Tongue (tissue), 2 donors: Measurements from ENCODE around the gene PSMD14. TPM values are rescaled to one million over a fixed set of nuclear protein-coding genes. Genes with fewer than 3 reads are reported as not detected.
"Not testable (repeated sequence)": the region's sequence is repeated elsewhere in the genome, so short reads cannot be mapped to it uniquely, and the experiment has no call there.

Source experiments
- DNase-seq: peaks from one replicate; pipeline ENCODE4 v3.0.0-alpha.2; 2015
- total RNA-seq: library from RNA; depleted of rRNA; stranded (reverse); fragments of >200 nt; gene quantifications from one replicate; pipeline ENCODE4 v1.2.3, GENCODE V29; 2014

PSMD14 gene
- total RNA-seq, 1 donor from 2014 or later, result 47.3 TPM

GRCh38 chr2:161337247-161337646 lies 29.0 kb downstream of the PSMD14 start:
- DNase-seq, result no peak

DNA sequence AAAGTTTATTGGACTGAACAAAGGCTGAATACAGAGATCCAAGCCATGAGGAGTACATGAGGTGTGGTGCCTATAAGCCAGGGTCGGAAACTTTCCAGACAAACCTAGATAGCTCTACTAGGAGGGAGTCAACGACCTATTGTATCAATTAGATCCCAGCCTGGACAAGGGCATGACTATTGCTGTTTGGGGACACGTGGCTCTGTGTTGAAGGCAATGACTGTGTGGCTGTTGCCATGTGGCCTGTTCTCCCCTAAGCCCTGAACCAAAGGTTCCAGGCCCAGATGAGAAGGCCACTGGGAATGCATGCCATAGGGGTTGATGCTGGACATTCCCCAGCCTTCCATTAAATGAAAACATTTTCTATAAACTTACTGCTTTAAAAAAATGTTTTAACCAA lies 31.3 kb downstream of the PSMD14 start:
- DNase-seq, result not testable (repeated sequence)

DNA sequence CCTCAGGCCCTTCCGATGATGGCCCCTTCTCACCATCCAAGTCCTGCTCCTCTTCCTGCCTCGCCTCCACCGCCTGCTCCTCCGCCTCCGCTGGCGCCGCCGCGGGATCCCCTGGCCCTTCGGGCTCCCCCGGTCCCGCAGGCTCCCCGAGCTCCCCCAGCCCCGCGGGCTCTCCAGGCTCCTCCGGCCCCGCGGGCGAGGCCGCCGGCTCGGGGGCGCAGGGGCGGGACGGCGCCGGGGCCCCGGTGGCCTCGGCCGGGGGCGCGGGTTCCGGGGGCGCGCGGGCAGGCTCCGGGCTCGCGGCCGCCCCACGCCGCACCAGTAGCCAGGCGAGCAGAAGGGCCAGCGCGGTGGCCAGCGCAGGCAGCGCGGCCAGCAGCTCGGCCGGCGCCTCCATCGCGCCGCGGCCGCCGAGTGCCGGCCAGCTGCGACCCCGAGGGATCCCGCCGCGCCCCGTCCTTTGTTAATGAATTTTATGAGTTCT lies 32.7 kb downstream of the PSMD14 start:
- DNase-seq, result not testable (repeated sequence)

DNA sequence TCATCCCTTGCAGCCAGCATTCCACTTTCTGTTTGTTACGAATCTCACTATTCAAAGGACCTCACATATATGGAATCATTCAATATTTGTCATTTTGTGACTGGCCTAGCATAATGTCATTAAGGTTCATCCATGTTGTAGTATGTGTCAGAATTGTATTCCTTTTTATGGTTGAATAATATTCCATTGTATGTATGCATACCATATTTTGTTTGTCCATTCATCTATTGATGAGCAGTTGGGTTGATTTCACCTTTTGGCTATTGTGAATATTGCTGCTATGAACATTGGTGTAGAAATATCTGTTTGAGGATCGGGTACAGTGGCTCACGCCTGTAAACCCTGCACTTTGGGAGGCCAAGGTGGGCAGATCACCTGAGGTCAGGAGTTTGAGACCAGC lies 35.0 kb downstream of the PSMD14 start:
- no peak for DNase-seq

DNA sequence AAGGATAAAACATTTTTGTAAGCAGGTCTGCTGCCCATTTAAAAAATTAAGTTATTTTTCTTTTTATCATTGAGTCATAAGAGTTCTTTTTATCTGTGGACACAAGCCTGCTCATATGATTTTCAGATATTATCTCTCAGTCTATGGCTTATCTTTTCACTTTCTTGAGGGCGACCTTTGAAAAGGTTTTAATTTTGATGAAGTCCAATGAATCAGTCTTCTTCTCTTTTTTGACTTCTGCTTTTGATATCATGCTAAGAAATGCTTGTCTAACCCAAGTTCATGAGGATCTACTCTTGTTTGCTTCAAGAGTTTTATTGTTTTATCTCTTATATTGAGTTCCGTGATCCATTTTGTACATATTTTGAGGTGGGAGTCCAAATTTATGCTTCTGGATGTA lies 36.5 kb downstream of the PSMD14 start:
- DNase-seq, result no peak

- DNase-seq, result no peak
Observed at GRCh38 chr2:161351678-161352077, 43.5 kb downstream of the PSMD14 start.

- no peak for DNase-seq
Observed at GRCh38 chr2:161352719-161353118, 44.5 kb downstream of the PSMD14 start.

DNA sequence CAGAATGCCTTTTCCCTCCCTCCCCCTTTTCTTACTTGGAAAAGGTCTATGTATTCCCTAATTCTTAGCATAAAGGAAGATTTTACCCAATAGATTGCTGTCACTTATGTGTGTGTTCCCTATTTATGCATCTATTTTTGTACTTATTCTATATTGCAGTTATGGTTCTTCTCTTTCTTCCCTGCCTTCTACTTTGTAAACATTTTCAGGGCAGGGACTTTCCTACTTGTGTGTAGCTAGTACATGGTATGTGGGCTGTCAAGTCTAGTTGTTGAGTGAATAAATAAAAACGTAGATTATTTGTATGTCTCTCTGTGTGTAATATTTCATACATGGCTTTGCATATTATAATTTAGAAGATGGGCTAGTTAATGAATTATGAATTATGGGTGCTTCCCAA lies 45.3 kb downstream of the PSMD14 start:
- DNase-seq, result no peak

GRCh38 chr2:161354106-161354505 lies 45.9 kb downstream of the PSMD14 start:
- DNase-seq, result no peak

GRCh38 chr2:161355106-161355505 lies 46.9 kb downstream of the PSMD14 start:
- no peak for DNase-seq

GRCh38 chr2:161355983-161356382 lies 47.8 kb downstream of the PSMD14 start:
- no peak for DNase-seq

DNA sequence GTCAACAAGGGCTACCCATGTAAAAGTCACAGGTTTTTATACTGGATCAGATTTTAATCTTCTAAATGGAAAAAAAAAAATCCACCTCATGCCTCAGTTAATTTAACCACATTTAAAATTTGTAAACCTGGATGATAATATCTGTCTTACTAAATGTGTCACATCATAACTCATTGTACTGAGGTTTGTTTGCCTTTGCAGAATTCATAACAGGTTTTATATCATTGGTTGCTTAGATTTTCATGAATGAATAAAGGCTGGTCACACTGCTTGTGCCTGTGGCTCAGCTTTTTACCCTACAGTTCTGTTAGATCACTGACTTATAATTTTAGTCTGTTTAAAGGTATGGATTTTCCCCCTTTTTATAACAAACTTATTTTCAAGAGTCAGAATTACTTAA lies 48.9 kb downstream of the PSMD14 start:
- DNase-seq, result no peak

- no peak for DNase-seq
Observed at GRCh38 chr2:161358838-161359237, 50.6 kb downstream of the PSMD14 start.

DNA sequence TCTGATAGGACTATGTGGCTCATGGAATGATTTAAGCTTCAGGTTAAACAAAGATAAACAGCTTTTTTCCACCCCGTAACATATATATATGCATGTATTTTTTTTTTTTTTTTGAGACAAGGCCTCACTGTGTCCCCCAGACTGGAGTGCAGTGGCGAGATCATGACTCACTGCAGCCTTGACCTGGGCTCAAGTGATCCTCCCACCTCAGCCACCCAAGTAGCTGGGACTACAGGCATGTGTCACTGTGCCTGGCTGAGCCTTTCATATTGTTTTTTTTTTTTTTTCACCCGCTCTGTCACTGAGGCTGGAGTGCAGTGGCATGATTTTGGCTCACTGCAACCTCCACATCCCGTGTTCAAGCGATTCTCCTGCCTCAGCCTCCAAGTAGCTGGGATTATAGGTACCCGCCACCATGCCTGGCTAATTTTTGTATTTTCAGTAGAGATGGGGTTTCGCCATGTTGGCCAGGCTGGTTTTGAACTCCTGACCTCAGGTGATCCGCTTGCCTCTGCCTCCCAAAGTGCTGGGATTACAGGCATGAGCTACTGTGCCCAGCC lies 52.0 kb downstream of the PSMD14 start:
- not testable (repeated sequence) for DNase-seq

GRCh38 chr2:161362568-161363166 lies 54.4 kb downstream of the PSMD14 start:
- DNase-seq, result no peak

- DNase-seq, result no peak
Observed at GRCh38 chr2:161367675-161368074, 59.5 kb downstream of the PSMD14 start.

DNA sequence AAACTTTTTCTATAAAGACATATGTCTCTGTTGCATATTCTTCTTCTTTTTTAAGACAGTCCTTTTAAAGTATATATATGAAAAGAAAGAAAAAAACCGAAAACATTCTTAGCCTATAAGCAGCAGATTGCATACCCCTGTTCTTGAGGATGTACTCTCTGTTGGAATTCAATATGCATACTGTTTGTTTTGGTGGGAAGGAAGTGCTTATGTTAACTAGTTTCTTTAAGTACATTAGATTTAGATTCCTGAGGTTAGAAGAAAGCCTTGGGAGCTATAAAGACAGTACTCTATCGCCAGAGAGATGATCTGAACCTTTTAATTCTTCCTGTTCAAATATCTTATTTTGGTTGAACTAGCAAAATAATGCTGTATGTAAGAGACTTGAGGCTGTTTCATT lies 61.1 kb downstream of the PSMD14 start:
- no peak for DNase-seq

- no peak for DNase-seq
Observed at GRCh38 chr2:161370981-161371380, 62.8 kb downstream of the PSMD14 start.

- DNase-seq, result no peak
Observed at GRCh38 chr2:161371869-161372268, 63.6 kb downstream of the PSMD14 start.

DNA sequence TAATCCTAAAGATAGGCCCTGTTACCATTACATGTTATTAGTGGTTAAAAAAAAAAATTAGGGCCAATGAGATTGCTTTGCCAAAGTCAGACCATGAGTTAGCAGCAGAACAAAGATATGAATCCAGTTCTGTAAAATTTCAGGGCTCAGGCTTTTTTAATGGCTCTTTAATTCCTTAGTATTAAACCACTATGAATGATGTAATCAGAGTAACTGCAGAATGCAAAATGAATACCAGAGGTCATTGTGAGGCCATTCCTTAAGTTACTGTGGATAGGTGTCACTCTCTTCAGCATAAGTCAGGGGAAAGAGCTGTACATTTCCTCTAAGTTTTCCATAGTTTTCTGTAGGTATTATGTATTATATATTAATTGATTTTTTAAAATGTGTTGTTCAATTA lies 65.7 kb downstream of the PSMD14 start:
- no peak for DNase-seq

- DNase-seq, result no peak
Observed at GRCh38 chr2:161374446-161374845, 66.2 kb downstream of the PSMD14 start.

DNA sequence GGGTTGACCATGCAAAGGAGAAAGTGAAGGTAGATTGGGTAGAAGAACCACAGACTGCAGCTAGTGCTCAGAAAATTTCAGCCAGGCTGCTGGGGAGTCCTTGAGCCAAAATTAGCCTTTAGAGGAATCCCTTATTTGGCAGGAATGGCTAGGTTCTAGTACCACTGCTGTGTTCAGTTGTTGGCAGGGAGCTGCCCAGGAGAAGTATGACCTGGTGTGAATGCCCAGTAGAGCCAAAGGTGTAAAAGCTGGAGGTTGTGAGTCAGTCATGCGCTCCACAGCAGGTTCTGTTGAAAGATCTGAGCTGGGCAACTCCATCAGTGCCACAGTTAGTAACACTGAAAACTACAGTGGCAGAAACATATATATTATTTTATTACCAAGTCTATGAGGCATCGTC lies 71.5 kb downstream of the PSMD14 start:
- no peak for DNase-seq

GRCh38 chr2:161381546-161381945 lies 73.3 kb downstream of the PSMD14 start:
- DNase-seq, result no peak

GRCh38 chr2:161382747-161383146 lies 74.5 kb downstream of the PSMD14 start:
- DNase-seq, result no peak

- DNase-seq, result no peak
Observed at GRCh38 chr2:161384864-161385263, 76.6 kb downstream of the PSMD14 start.
